HEK293 (cell line): ENCODE data around the gene ZNF608.

ENCODE experiments used
- CTCF ChIA-PET: fragments of 350-600 bp; formaldehyde crosslinking; extraction: SDS; loops from one replicate; lab custom pipeline; 2021; ENCODE audit warnings: antibody characterized with exemption; lab: Yijun Ruan, JAX
- POLR2A ChIA-PET: fragments of 300-600 bp; formaldehyde crosslinking; extraction: SDS; loops from one replicate; lab custom pipeline; 2020; ENCODE audit warnings: antibody characterized with exemption, inconsistent platforms; lab: Yijun Ruan, JAX
- H3K27ac ChIP-seq: fragments of 200-500 bp; sonication (Bioruptor generic); 2 replicates; pipeline ENCODE4 v1.5.1; 2014; ENCODE audit warnings: low read depth, low read length, control low read depth, inconsistent platforms; ENCODE audit errors: extremely low read depth
- H3K36me3 ChIP-seq, 2 experiments: fragments of 200-500 bp in 1 of 2; sonication (Bioruptor generic) in 1 of 2; 1 replicate in 1 of 2; 2 replicates in 1 of 2; pipeline ENCODE4 v1.5.1; 2014 to 2017; ENCODE audit warnings: inconsistent platforms in 2 of 2, low read length in 2 of 2; ENCODE audit not compliant: control insufficient read depth in 2 of 2, insufficient read depth in 1 of 2
- H3K4me1 ChIP-seq: fragments of 200-500 bp; sonication (Bioruptor generic); 2 replicates; pipeline ENCODE4 v1.5.1; 2014; ENCODE audit warnings: mild to moderate bottlenecking, low read length, inconsistent platforms; ENCODE audit not compliant: control insufficient read depth, insufficient read depth
- H3K4me3 ChIP-seq: 2 replicates; pipeline ENCODE4 v1.5.1; 2011; ENCODE audit warnings: low read depth, mild to moderate bottlenecking, control low read depth, low read length, moderate library complexity
- H3K9me3 ChIP-seq: fragments of 200-500 bp; sonication (Bioruptor generic); 2 replicates; pipeline ENCODE4 v1.5.1; 2014; ENCODE audit warnings: low read depth, low read length, inconsistent platforms; ENCODE audit not compliant: control insufficient read depth, insufficient read depth
- BCL11B ChIP-seq: fragments of 450-650 bp; formaldehyde crosslinking; IDR thresholded peaks from 2 replicates; pipeline ENCODE4 v1.5.1; 2016; ENCODE audit warnings: low read depth, missing biosample characterization, missing genetic modification characterization
- GLIS2 ChIP-seq: fragments of 450-650 bp; formaldehyde crosslinking; IDR thresholded peaks from 2 replicates; pipeline ENCODE4 v1.5.1; 2016; ENCODE audit warnings: missing biosample characterization, missing genetic modification characterization
- KLF16 ChIP-seq: fragments of 450-650 bp; formaldehyde crosslinking; IDR thresholded peaks from 2 replicates; pipeline ENCODE4 v1.5.1; 2017; ENCODE audit warnings: missing biosample characterization, missing genetic modification characterization
- KLF8 ChIP-seq: fragments of 450-650 bp; formaldehyde crosslinking; IDR thresholded peaks from 2 replicates; pipeline ENCODE4 v1.5.1; 2016; ENCODE audit warnings: missing biosample characterization, missing genetic modification characterization
- MZF1 ChIP-seq: fragments of 450-650 bp; formaldehyde crosslinking; IDR thresholded peaks from 2 replicates; pipeline ENCODE4 v1.5.1; 2017; ENCODE audit warnings: missing biosample characterization, missing genetic modification characterization, borderline replicate concordance
- WT1 ChIP-seq: fragments of 450-650 bp; formaldehyde crosslinking; IDR thresholded peaks from 2 replicates; pipeline ENCODE4 v1.5.1; 2016; ENCODE audit warnings: missing biosample characterization, missing genetic modification characterization
- ZFHX2 ChIP-seq: fragments of 450-650 bp; formaldehyde crosslinking; conservative IDR thresholded peaks from 2 replicates; pipeline ENCODE4 v1.5.1; 2016; ENCODE audit warnings: missing biosample characterization, missing genetic modification characterization
- ZIC2 ChIP-seq: fragments of 450-650 bp; formaldehyde crosslinking; IDR thresholded peaks from 2 replicates; pipeline ENCODE4 v1.5.1; 2016; ENCODE audit warnings: missing biosample characterization, missing genetic modification characterization
- ZNF175 ChIP-seq: fragments of 450-650 bp; formaldehyde crosslinking; IDR thresholded peaks from 2 replicates; pipeline ENCODE4 v1.5.1; 2016; ENCODE audit warnings: missing biosample characterization, missing genetic modification characterization
- ZNF311 ChIP-seq: fragments of 450-650 bp; formaldehyde crosslinking; IDR thresholded peaks from 2 replicates; pipeline ENCODE4 v1.5.1; 2017; ENCODE audit warnings: missing biosample characterization, missing genetic modification characterization, borderline replicate concordance
- ZNF37A ChIP-seq: fragments of 450-650 bp; IDR thresholded peaks from 2 replicates; pipeline ENCODE4 v1.5.1; 2018; ENCODE audit warnings: missing biosample characterization, missing genetic modification characterization
- ZNF391 ChIP-seq: fragments of 450-650 bp; formaldehyde crosslinking; IDR thresholded peaks from 2 replicates; pipeline ENCODE4 v1.5.1; 2016; ENCODE audit warnings: low read depth, missing biosample characterization, missing genetic modification characterization, borderline replicate concordance
- ZNF416 ChIP-seq: fragments of 450-650 bp; formaldehyde crosslinking; IDR thresholded peaks from 2 replicates; pipeline ENCODE4 v1.5.1; 2016; ENCODE audit warnings: missing biosample characterization, missing genetic modification characterization
- ZNF423 ChIP-seq: fragments of 450-650 bp; formaldehyde crosslinking; IDR thresholded peaks from 2 replicates; pipeline ENCODE4 v1.5.1; 2016; ENCODE audit warnings: missing biosample characterization, missing genetic modification characterization
- ZNF48 ChIP-seq: fragments of 450-650 bp; formaldehyde crosslinking; IDR thresholded peaks from 2 replicates; pipeline ENCODE4 v1.5.1; 2016; ENCODE audit warnings: missing biosample characterization, missing genetic modification characterization
- ZNF629 ChIP-seq: fragments of 450-650 bp; formaldehyde crosslinking; IDR thresholded peaks from 2 replicates; pipeline ENCODE4 v1.5.1; 2017; ENCODE audit warnings: missing biosample characterization, missing genetic modification characterization
- ZNF830 ChIP-seq: fragments of 450-650 bp; IDR thresholded peaks from 2 replicates; pipeline ENCODE4 v1.5.0; 2018; ENCODE audit warnings: missing biosample characterization, missing genetic modification characterization, low read depth, mild to moderate bottlenecking, moderate library complexity
- ZNF843 ChIP-seq: fragments of 450-650 bp; formaldehyde crosslinking; IDR thresholded peaks from 2 replicates; pipeline ENCODE4 v1.5.1; 2016; ENCODE audit warnings: missing biosample characterization, missing genetic modification characterization
- ZXDB ChIP-seq: fragments of 450-650 bp; formaldehyde crosslinking; IDR thresholded peaks from 2 replicates; pipeline ENCODE4 v1.5.1; 2016; ENCODE audit warnings: missing biosample characterization, missing genetic modification characterization
- TF ChIP-seq, protein P1 (sequence below): fragments of 450-650 bp; formaldehyde crosslinking; IDR thresholded peaks from 2 replicates; pipeline ENCODE4 v1.5.1; 2017; ENCODE audit warnings: missing biosample characterization, mild to moderate bottlenecking, missing genetic modification characterization, moderate library complexity
- TF ChIP-seq, protein P2 (sequence below): fragments of 450-650 bp; formaldehyde crosslinking; IDR thresholded peaks from 2 replicates; pipeline ENCODE4 v1.5.1; 2016; ENCODE audit warnings: missing biosample characterization, missing genetic modification characterization
- TF ChIP-seq, protein P3 (sequence below): fragments of 450-650 bp; formaldehyde crosslinking; IDR thresholded peaks from 2 replicates; pipeline ENCODE4 v1.5.1; 2016; ENCODE audit warnings: missing biosample characterization, missing genetic modification characterization, borderline replicate concordance
- TF ChIP-seq, protein P4 (sequence below): fragments of 450-650 bp; formaldehyde crosslinking; IDR thresholded peaks from 2 replicates; pipeline ENCODE4 v1.5.1; 2016; ENCODE audit warnings: missing biosample characterization, missing genetic modification characterization
- TF ChIP-seq, protein P5 (sequence below): fragments of 450-650 bp; formaldehyde crosslinking; IDR thresholded peaks from 2 replicates; pipeline ENCODE4 v1.5.1; 2016; ENCODE audit warnings: missing biosample characterization, missing genetic modification characterization
- TF ChIP-seq, protein P6 (sequence below): fragments of 450-650 bp; formaldehyde crosslinking; IDR thresholded peaks from 2 replicates; pipeline ENCODE4 v1.5.1; 2017; ENCODE audit warnings: missing biosample characterization, missing genetic modification characterization

The ZNF608 gene

DNA sequence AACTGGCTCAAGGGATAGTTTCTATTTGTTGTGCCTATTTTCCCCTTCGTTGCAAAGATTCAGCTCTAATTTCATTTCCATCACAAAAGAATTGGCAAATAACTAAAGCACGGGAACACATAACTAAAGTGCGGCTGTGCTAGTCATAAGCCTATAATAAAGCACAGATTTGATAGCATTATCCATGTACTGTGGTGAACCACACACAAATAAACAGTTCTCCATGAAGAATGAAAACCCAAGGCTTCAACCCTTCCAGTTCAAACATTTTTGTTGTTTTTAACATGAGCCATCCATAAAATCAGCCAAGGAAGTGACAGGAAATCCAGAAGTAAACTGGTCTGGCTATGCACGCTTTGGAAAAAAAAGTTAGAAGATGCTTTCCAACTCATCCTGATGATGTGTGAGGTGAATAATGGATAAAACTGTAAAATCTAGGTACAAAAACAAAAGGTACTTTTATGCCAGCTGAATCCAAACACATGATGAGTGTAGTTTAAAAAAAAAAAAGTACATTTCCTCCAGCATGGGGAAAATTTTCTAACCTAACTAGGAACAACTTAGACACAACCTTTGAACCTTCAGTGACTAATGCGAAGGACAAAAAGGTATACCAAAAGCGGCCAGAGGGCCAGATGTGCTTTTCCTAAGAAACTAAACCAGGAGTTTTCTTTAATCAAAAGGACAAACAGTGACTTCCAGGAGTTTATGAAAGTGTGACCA lies 10.2 kb downstream of the ZNF608 start (continued):
- TF ChIP-seq, protein P1, sequence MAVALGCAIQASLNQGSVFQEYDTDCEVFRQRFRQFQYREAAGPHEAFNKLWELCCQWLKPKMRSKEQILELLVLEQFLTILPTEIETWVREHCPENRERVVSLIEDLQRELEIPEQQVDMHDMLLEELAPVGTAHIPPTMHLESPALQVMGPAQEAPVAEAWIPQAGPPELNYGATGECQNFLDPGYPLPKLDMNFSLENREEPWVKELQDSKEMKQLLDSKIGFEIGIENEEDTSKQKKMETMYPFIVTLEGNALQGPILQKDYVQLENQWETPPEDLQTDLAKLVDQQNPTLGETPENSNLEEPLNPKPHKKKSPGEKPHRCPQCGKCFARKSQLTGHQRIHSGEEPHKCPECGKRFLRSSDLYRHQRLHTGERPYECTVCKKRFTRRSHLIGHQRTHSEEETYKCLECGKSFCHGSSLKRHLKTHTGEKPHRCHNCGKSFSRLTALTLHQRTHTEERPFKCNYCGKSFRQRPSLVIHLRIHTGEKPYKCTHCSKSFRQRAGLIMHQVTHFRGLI, result 0 out of 2 replicates have a peak, but pooled peaks have one; percentile 12
- TF ChIP-seq, protein P2, sequence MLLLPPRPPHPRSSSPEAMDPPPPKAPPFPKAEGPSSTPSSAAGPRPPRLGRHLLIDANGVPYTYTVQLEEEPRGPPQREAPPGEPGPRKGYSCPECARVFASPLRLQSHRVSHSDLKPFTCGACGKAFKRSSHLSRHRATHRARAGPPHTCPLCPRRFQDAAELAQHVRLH (tag by site-specific recombination), result 0 out of 2 replicates have a peak, but pooled peaks have one; percentile 11
- TF ChIP-seq, protein P3, sequence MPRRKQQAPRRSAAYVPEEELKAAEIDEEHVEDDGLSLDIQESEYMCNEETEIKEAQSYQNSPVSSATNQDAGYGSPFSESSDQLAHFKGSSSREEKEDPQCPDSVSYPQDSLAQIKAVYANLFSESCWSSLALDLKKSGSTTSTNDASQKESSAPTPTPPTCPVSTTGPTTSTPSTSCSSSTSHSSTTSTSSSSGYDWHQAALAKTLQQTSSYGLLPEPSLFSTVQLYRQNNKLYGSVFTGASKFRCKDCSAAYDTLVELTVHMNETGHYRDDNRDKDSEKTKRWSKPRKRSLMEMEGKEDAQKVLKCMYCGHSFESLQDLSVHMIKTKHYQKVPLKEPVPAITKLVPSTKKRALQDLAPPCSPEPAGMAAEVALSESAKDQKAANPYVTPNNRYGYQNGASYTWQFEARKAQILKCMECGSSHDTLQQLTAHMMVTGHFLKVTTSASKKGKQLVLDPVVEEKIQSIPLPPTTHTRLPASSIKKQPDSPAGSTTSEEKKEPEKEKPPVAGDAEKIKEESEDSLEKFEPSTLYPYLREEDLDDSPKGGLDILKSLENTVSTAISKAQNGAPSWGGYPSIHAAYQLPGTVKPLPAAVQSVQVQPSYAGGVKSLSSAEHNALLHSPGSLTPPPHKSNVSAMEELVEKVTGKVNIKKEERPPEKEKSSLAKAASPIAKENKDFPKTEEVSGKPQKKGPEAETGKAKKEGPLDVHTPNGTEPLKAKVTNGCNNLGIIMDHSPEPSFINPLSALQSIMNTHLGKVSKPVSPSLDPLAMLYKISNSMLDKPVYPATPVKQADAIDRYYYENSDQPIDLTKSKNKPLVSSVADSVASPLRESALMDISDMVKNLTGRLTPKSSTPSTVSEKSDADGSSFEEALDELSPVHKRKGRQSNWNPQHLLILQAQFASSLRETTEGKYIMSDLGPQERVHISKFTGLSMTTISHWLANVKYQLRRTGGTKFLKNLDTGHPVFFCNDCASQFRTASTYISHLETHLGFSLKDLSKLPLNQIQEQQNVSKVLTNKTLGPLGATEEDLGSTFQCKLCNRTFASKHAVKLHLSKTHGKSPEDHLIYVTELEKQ, result 0 out of 2 replicates have a peak, but pooled peaks have one; percentile 11
- TF ChIP-seq ZNF629, result peak; percentile 50
- TF ChIP-seq ZIC2 (tag by site-specific recombination), result no peak
- TF ChIP-seq ZXDB, result peak; percentile 71
- TF ChIP-seq, protein P4, sequence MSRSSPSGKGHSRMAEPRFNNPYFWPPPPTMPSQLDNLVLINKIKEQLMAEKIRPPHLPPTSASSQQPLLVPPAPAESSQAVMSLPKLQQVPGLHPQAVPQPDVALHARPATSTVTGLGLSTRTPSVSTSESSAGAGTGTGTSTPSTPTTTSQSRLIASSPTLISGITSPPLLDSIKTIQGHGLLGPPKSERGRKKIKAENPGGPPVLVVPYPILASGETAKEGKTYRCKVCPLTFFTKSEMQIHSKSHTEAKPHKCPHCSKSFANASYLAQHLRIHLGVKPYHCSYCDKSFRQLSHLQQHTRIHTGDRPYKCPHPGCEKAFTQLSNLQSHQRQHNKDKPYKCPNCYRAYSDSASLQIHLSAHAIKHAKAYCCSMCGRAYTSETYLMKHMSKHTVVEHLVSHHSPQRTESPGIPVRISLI (tag by site-specific recombination), result peak; percentile 58; the same call in 1 of the 2 replicates
- TF ChIP-seq, protein P5, sequence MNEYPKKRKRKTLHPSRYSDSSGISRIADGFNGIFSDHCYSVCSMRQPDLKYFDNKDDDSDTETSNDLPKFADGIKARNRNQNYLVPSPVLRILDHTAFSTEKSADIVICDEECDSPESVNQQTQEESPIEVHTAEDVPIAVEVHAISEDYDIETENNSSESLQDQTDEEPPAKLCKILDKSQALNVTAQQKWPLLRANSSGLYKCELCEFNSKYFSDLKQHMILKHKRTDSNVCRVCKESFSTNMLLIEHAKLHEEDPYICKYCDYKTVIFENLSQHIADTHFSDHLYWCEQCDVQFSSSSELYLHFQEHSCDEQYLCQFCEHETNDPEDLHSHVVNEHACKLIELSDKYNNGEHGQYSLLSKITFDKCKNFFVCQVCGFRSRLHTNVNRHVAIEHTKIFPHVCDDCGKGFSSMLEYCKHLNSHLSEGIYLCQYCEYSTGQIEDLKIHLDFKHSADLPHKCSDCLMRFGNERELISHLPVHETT (tag by site-specific recombination), result peak; percentile 35; the same call in 1 of the 2 replicates
- TF ChIP-seq WT1 (tag by site-specific recombination), result peak; percentile 53; the same call in 1 of the 2 replicates
- TF ChIP-seq ZNF843, result 0 out of 2 replicates have a peak, but pooled peaks have one; percentile 38
- TF ChIP-seq BCL11B (tag by site-specific recombination), result no peak

DNA sequence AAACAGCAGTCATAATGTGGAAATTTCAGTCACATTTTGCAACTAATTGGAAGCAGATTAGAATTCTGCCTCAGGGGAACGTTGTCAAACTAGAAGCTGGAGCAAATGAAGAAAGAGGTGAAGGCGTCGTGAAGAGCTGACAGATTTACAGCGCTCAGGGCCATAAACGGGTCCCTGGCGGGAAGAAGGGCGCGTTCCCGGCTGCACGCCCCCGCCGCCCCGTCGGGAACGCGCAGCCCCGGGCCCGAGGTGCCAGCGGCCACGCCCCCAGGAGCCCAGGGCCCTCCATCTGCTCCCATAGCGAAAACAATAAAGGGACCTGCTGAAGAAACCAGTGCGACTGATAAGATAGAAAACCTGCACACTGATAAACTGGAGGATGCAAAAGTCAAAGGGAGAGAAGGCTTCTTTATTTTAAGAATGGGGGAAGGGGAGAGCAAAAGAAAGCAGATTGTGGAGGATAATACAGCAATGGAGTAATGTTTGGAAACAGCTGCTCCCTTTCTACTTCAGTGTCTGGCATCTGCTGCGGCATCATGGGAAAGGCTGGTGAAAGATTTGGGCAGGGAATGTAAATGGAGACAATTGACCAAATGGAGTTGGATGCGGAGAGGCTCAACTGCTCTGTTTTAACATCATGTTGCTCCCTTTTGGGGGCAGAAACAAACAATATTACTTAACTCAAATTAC lies 11.1 kb downstream of the ZNF608 start:
- H3K9me3 ChIP-seq, result no peaks in the 10 kb centered on the region
- H3K4me1 ChIP-seq, result peaks cover 76% of the 10 kb centered on the region
- CTCF ChIA-PET, result interaction anchor here (0.6 to 0.9 kb wide), 4 partner anchors 70 to 608 kb away, joined by 3 to 4 read pairs (median 4); no protein-coding TSS in a partner anchor
- H3K4me3 ChIP-seq, result no peak overlapping the region
- peak overlapping the region; percentile 86 for H3K27ac ChIP-seq
- POLR2A ChIA-PET, result interaction anchor here (1.2 kb wide), 1 partner anchor 74 kb away, joined by 3 read pairs; no protein-coding TSS in a partner anchor
- no peaks in the 10 kb centered on the region for H3K36me3 ChIP-seq
- TF ChIP-seq ZFHX2 (tag by site-specific recombination) (peak; percentile 94), ZNF423 (tag by site-specific recombination) (peak; percentile 84), ZNF175 (no peak), ZNF311 (tag by site-specific recombination) (no peak), ZNF416 (tag by site-specific recombination) (no peak), MZF1 (tag by site-specific recombination) (peak; percentile 89), WT1 (tag by site-specific recombination) (peak; percentile 99), ZNF391 (tag by site-specific recombination) (peak; percentile 100), ZNF37A (tag by site-specific recombination) (no peak), KLF8 (tag by site-specific recombination) (peak; percentile 98), KLF16 (tag by site-specific recombination) (peak; percentile 95), ZNF48 (no peak), GLIS2 (tag by site-specific recombination) (no peak; the same call in 1 of the 2 replicates), ZNF830 (tag by site-specific recombination) (no peak)
- TF ChIP-seq, protein P6, sequence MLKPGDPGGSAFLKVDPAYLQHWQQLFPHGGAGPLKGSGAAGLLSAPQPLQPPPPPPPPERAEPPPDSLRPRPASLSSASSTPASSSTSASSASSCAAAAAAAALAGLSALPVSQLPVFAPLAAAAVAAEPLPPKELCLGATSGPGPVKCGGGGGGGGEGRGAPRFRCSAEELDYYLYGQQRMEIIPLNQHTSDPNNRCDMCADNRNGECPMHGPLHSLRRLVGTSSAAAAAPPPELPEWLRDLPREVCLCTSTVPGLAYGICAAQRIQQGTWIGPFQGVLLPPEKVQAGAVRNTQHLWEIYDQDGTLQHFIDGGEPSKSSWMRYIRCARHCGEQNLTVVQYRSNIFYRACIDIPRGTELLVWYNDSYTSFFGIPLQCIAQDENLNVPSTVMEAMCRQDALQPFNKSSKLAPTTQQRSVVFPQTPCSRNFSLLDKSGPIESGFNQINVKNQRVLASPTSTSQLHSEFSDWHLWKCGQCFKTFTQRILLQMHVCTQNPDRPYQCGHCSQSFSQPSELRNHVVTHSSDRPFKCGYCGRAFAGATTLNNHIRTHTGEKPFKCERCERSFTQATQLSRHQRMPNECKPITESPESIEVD (tag by site-specific recombination), result peak; percentile 100
